HepG2 (cell line): Measurements from ENCODE around the gene STX5. TPM values are rescaled to one million over a fixed set of nuclear protein-coding genes. Genes with fewer than 3 reads are reported as not detected.

ENCODE experiments used
- BRCA1 ChIP-seq: sonication (generic); formaldehyde crosslinking; IDR thresholded peaks from 2 replicates; pipeline ENCODE4 v1.4.0; 2020; ENCODE audit warnings: missing genetic modification reagents
- CHD2 ChIP-seq: IDR thresholded peaks from 2 replicates; pipeline ENCODE4 v1.6.1; 2011; ENCODE audit warnings: low read depth, low read length, improper control_type of control experiment
- CHD4 ChIP-seq: fragments of 200-600 bp; sonication (generic); IDR thresholded peaks from 2 replicates; pipeline ENCODE4 v1.7.0; 2017; ENCODE audit warnings: mild to moderate bottlenecking, low read length, borderline replicate concordance
- KAT8 ChIP-seq: IDR thresholded peaks from 2 replicates; pipeline ENCODE4 v1.6.1; 2016; ENCODE audit warnings: missing genetic modification reagents, missing compliant biosample characterization
- KDM5A ChIP-seq: fragments of 200-600 bp; sonication (generic); IDR thresholded peaks from 2 replicates; pipeline ENCODE4 v1.7.0; 2018; ENCODE audit warnings: antibody characterized with exemption, mild to moderate bottlenecking, low read length, borderline replicate concordance
- KLF9 ChIP-seq: IDR thresholded peaks from 2 replicates; pipeline ENCODE4 v1.6.1; 2016; ENCODE audit warnings: low read depth
- MAFG ChIP-seq: sonication (generic); formaldehyde crosslinking; IDR thresholded peaks from 2 replicates; pipeline ENCODE4 v1.5.1; 2020; ENCODE audit warnings: mild to moderate bottlenecking, missing genetic modification reagents
- MBD4 ChIP-seq: IDR thresholded peaks from 2 replicates; pipeline ENCODE4 v1.6.1; 2012; ENCODE audit warnings: low read length, inconsistent platforms, borderline replicate concordance
- NCOA5 ChIP-seq: sonication (generic); formaldehyde crosslinking; IDR thresholded peaks from 2 replicates; pipeline ENCODE4 v1.4.0; 2020; ENCODE audit warnings: missing genetic modification reagents
- NFIC ChIP-seq: IDR thresholded peaks from 2 replicates; pipeline ENCODE4 v1.6.1; 2012; ENCODE audit warnings: mild to moderate bottlenecking, low read length, inconsistent platforms
- TFAP4 ChIP-seq: sonication (generic); IDR thresholded peaks from 2 replicates; pipeline ENCODE4 v1.6.1; 2016; ENCODE audit warnings: low read depth, borderline replicate concordance
- ZKSCAN8 ChIP-seq: IDR thresholded peaks from 2 replicates; pipeline ENCODE4 v1.6.1; 2016; ENCODE audit warnings: borderline replicate concordance, missing genetic modification reagents, missing compliant biosample characterization
- ZNF10 ChIP-seq: sonication (generic); formaldehyde crosslinking; IDR thresholded peaks from 2 replicates; pipeline ENCODE4 v1.4.0; 2020; ENCODE audit warnings: mild to moderate bottlenecking, low read depth, missing genetic modification reagents, borderline replicate concordance
- ZNF121 ChIP-seq: sonication (generic); formaldehyde crosslinking; IDR thresholded peaks from 2 replicates; pipeline ENCODE4 v1.5.0; 2020; ENCODE audit warnings: mild to moderate bottlenecking, missing genetic modification reagents
- ZNF337 ChIP-seq: sonication (generic); formaldehyde crosslinking; IDR thresholded peaks from 2 replicates; pipeline ENCODE4 v1.5.1; 2020; ENCODE audit warnings: missing genetic modification reagents, low read depth, mild to moderate bottlenecking, borderline replicate concordance
- ZNF382 ChIP-seq: sonication (generic); formaldehyde crosslinking; IDR thresholded peaks from 2 replicates; pipeline ENCODE4 v1.5.0; 2020; ENCODE audit warnings: missing genetic modification reagents, mild to moderate bottlenecking, borderline replicate concordance
- ZNF501 ChIP-seq: sonication (generic); formaldehyde crosslinking; IDR thresholded peaks from 2 replicates; pipeline ENCODE4 v1.5.1; 2020; ENCODE audit warnings: mild to moderate bottlenecking, moderate library complexity, missing genetic modification reagents
- ZNF670 ChIP-seq: sonication (generic); formaldehyde crosslinking; IDR thresholded peaks from 2 replicates; pipeline ENCODE4 v1.8.0; 2022; ENCODE audit warnings: mild to moderate bottlenecking, missing genetic modification reagents, borderline replicate concordance
- ZNF672 ChIP-seq: sonication (generic); formaldehyde crosslinking; IDR thresholded peaks from 2 replicates; pipeline ENCODE4 v1.8.1; 2022; ENCODE audit warnings: missing genetic modification reagents
- ZNF777 ChIP-seq: sonication (generic); formaldehyde crosslinking; IDR thresholded peaks from 2 replicates; pipeline ENCODE4 v1.4.0; 2020; ENCODE audit warnings: missing genetic modification reagents
- ZNF790 ChIP-seq: sonication (generic); formaldehyde crosslinking; IDR thresholded peaks from 2 replicates; pipeline ENCODE4 v1.8.0; 2022; ENCODE audit warnings: missing genetic modification reagents, mild to moderate bottlenecking, borderline replicate concordance
- polyA plus RNA-seq, 8 experiments: library from polyadenylated mRNA; depleted of rRNA in 3 of 8; stranded (reverse) in 7 of 8; unstranded in 1 of 8; fragments of >200 nt; fragmentation: Illumina TruSeq in 4 of 8; extraction: Trizol in 4 of 8; gene quantifications; 2 replicates each; pipeline versions ENCODE4 v1.2.1 to v1.2.3, GENCODE V29; 2011 to 2016; ENCODE audit warnings: low read depth in 4 of 8, missing spikeins in 1 of 8, mixed read lengths in 1 of 8; ENCODE audit not compliant: insufficient read depth in 1 of 8
- total RNA-seq, 5 experiments: library from RNA; depleted of rRNA; stranded (reverse); fragments of >200 nt; fragmentation: Illumina TruSeq; extraction: Trizol; gene quantifications; 2 replicates each; pipeline ENCODE4 v1.2.3, GENCODE V29; 2016; ENCODE audit warnings: low read depth in 1 of 5
- TF ChIP-seq, protein P1 (sequence below): sonication (generic); formaldehyde crosslinking; IDR thresholded peaks from 2 replicates; pipeline ENCODE4 v1.4.0; 2020; ENCODE audit warnings: mild to moderate bottlenecking, missing genetic modification reagents
- TF ChIP-seq, protein P2 (sequence below): sonication (generic); formaldehyde crosslinking; IDR thresholded peaks from 2 replicates; pipeline ENCODE4 v1.4.0; 2020; ENCODE audit warnings: missing genetic modification reagents
- TF ChIP-seq, protein P3 (sequence below): sonication (generic); formaldehyde crosslinking; IDR thresholded peaks from 2 replicates; pipeline ENCODE4 v1.5.0; 2020; ENCODE audit warnings: missing genetic modification reagents
- TF ChIP-seq, protein P4 (sequence below): sonication (generic); formaldehyde crosslinking; conservative IDR thresholded peaks from 2 replicates; pipeline ENCODE4 v1.5.0; 2020; ENCODE audit warnings: missing genetic modification reagents

STX5 gene
- total and polyA plus RNA-seq, 2 of the 13 experiments (the other 11 are each of a cell fraction or from before 2014, with no cell fraction given), result 26.9 to 30.0 TPM

DNA sequence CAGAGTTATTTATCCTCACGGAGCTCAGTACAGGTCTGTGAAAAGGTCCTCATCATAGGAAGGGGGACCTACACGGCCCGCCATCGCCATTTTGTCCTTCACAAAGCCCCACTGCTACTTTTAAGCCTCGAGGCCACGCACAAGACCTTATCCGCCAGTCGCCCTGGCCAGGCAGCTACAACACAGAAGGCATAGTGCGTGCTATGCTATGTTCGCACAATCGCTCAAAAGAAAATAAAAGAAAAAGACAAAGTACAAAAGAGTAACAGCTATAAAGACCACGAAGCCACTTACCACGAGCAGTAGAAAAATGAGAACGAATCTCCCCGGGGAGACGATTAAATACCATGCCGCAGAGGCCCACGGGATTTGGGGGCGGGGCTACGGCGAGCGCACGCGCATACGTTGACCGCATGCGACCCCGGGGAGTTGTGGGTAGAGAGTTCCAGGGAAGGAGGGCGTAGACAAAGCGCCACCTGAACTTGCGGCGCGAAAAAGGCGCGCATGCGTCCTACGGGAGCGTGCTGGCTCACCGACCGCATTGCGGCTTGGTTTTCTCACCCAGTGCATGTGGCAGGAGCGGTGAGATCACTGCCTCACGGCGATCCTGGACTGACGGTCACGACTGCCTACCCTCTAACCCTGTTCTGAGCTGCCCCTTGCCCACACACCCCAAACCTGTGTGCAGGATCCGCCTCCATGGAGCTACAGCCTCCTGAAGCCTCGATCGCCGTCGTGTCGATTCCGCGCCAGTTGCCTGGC lies 23.9 kb upstream of the STX5 start (continued):
- TF ChIP-seq, protein P1, sequence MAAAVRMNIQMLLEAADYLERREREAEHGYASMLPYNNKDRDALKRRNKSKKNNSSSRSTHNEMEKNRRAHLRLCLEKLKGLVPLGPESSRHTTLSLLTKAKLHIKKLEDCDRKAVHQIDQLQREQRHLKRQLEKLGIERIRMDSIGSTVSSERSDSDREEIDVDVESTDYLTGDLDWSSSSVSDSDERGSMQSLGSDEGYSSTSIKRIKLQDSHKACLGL (CRISPR knock-in tag), result peak; percentile 90
- TF ChIP-seq ZNF337 (CRISPR knock-in tag), result peak; percentile 93
- TF ChIP-seq ZNF790 (CRISPR knock-in tag), result peak; percentile 85; the same call in 1 of the 2 replicates
- TF ChIP-seq, protein P2, sequence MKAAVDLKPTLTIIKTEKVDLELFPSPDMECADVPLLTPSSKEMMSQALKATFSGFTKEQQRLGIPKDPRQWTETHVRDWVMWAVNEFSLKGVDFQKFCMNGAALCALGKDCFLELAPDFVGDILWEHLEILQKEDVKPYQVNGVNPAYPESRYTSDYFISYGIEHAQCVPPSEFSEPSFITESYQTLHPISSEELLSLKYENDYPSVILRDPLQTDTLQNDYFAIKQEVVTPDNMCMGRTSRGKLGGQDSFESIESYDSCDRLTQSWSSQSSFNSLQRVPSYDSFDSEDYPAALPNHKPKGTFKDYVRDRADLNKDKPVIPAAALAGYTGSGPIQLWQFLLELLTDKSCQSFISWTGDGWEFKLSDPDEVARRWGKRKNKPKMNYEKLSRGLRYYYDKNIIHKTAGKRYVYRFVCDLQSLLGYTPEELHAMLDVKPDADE (CRISPR knock-in tag), result peak; percentile 89; the same call in 1 of the 2 replicates
- peak; percentile 78 for TF ChIP-seq ZNF777 (CRISPR knock-in tag)
- TF ChIP-seq CHD4, result no peak
- TF ChIP-seq ZNF10, result no peak
- TF ChIP-seq ZNF382 (CRISPR knock-in tag), result no peak
- no peak for TF ChIP-seq MBD4
- 0 out of 2 replicates have a peak, but pooled peaks have one; percentile 57 for TF ChIP-seq ZKSCAN8 (CRISPR knock-in tag)
- no peak for TF ChIP-seq MAFG (CRISPR knock-in tag)
- peak; percentile 88 for TF ChIP-seq KAT8 (CRISPR knock-in tag)
- 0 out of 2 replicates have a peak, but pooled peaks have one; percentile 12 for TF ChIP-seq ZNF672 (CRISPR knock-in tag)
- peak; percentile 75 for TF ChIP-seq TFAP4
- peak; percentile 71; the same call in 1 of the 2 replicates for TF ChIP-seq KLF9 (CRISPR knock-in tag)
- no peak for TF ChIP-seq NCOA5 (CRISPR knock-in tag)
- TF ChIP-seq ZNF501 (CRISPR knock-in tag), result peak; percentile 84
- peak; percentile 37; the same call in 1 of the 2 replicates for TF ChIP-seq NFIC
- no peak for TF ChIP-seq CHD2
- peak; percentile 79; the same call in 1 of the 2 replicates for TF ChIP-seq ZNF670 (CRISPR knock-in tag)
- TF ChIP-seq, protein P3, sequence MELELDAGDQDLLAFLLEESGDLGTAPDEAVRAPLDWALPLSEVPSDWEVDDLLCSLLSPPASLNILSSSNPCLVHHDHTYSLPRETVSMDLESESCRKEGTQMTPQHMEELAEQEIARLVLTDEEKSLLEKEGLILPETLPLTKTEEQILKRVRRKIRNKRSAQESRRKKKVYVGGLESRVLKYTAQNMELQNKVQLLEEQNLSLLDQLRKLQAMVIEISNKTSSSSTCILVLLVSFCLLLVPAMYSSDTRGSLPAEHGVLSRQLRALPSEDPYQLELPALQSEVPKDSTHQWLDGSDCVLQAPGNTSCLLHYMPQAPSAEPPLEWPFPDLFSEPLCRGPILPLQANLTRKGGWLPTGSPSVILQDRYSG, result peak; percentile 98; the same call in 1 of the 2 replicates
- peak; percentile 64; the same call in 1 of the 2 replicates for TF ChIP-seq ZNF121 (CRISPR knock-in tag)
- peak; percentile 84; the same call in 1 of the 2 replicates for TF ChIP-seq KDM5A
- TF ChIP-seq, protein P4, sequence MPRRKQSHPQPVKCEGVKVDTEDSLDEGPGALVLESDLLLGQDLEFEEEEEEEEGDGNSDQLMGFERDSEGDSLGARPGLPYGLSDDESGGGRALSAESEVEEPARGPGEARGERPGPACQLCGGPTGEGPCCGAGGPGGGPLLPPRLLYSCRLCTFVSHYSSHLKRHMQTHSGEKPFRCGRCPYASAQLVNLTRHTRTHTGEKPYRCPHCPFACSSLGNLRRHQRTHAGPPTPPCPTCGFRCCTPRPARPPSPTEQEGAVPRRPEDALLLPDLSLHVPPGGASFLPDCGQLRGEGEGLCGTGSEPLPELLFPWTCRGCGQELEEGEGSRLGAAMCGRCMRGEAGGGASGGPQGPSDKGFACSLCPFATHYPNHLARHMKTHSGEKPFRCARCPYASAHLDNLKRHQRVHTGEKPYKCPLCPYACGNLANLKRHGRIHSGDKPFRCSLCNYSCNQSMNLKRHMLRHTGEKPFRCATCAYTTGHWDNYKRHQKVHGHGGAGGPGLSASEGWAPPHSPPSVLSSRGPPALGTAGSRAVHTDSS (CRISPR knock-in tag), result peak; percentile 74; the same call in 1 of the 2 replicates
- TF ChIP-seq BRCA1 (CRISPR knock-in tag), result peak; percentile 99
